Panc1 (cell line): ENCODE data around the gene POLR3H. TPM values are rescaled to one million over a fixed set of nuclear protein-coding genes. Genes with fewer than 3 reads are reported as not detected.

ENCODE experiments used
- ATAC-seq: fragments of 200-7000 bp; cut with Tn5 transposase; 2 replicates; pipeline ENCODE4 v1.9.1; 2020; ENCODE audit warnings: mild to moderate bottlenecking, moderate library complexity
- BruUV-seq: library from RNA; stranded (reverse); fragments of 400-500 nt; replicated peaks from 2 replicates; lab custom pipeline; 2021; lab: Mats Ljungman, UMichigan
- CTCF ChIA-PET: fragments of 300-600 bp; sonication (Branson Sonifier 250); formaldehyde crosslinking; loops from one replicate; lab custom pipeline; 2022; ENCODE audit warnings: antibody characterized with exemption; lab: Charles Lee
- POLR2A ChIA-PET: fragments of 300-600 bp; sonication (Branson Sonifier 250); formaldehyde crosslinking; loops from one replicate; lab custom pipeline; 2022; ENCODE audit warnings: antibody characterized with exemption; lab: Charles Lee
- DNase-seq: peaks from one replicate; pipeline ENCODE4 v3.0.0-alpha.2; 2010; ENCODE audit warnings: low read depth, low spot score
- H3K27ac ChIP-seq: 2 replicates; pipeline ENCODE4 v1.5.1; 2011; ENCODE audit warnings: mild to moderate bottlenecking, low read length, inconsistent platforms
- H3K27me3 ChIP-seq: fragments of 200-500 bp; sonication (Bioruptor generic); 2 replicates; pipeline ENCODE4 v1.6.0; 2014; ENCODE audit warnings: low read length, inconsistent platforms; ENCODE audit not compliant: control insufficient read depth, insufficient read depth
- H3K36me3 ChIP-seq: fragments of 200-500 bp; sonication (Bioruptor generic); 2 replicates; pipeline ENCODE4 v1.5.1; 2014; ENCODE audit warnings: inconsistent platforms, mild to moderate bottlenecking, low read length, moderate library complexity; ENCODE audit not compliant: control insufficient read depth, insufficient read depth
- H3K4me1 ChIP-seq: 2 replicates; pipeline ENCODE4 v1.5.1; 2011; ENCODE audit warnings: inconsistent platforms, mild to moderate bottlenecking, low read length, moderate library complexity; ENCODE audit not compliant: control insufficient read depth, insufficient read depth
- H3K4me3 ChIP-seq, 2 experiments: 2 replicates each; pipeline ENCODE4 v1.5.1; 2011 to 2012; ENCODE audit warnings: low read depth in 2 of 2, low read length in 2 of 2, mild to moderate bottlenecking in 2 of 2, inconsistent platforms in 1 of 2, moderate library complexity in 1 of 2
- H3K9me3 ChIP-seq: fragments of 200-500 bp; sonication (Bioruptor generic); 2 replicates; pipeline ENCODE4 v1.5.1; 2014; ENCODE audit warnings: low read depth, mild to moderate bottlenecking, inconsistent platforms, low read length, moderate library complexity; ENCODE audit not compliant: control insufficient read depth, insufficient read depth
- POLR2AphosphoS5 ChIP-seq: IDR thresholded peaks from 2 replicates; pipeline ENCODE4 v1.6.1; 2012; ENCODE audit warnings: mild to moderate bottlenecking, low read depth, low read length, moderate library complexity
- SIN3A ChIP-seq: IDR thresholded peaks from 2 replicates; pipeline ENCODE4 v1.6.1; 2012; ENCODE audit warnings: low read depth, mild to moderate bottlenecking, low read length, moderate library complexity, borderline replicate concordance; ENCODE audit not compliant: insufficient read depth
- TCF7L2 ChIP-seq: IDR thresholded peaks from 2 replicates; pipeline ENCODE4 v1.6.1; 2011; ENCODE audit warnings: mild to moderate bottlenecking, low read depth, low read length, inconsistent platforms
- in situ Hi-C: cut with HindIII; loops from 2 replicates; pipeline ENCODE4 v1.10.0; 2016; ENCODE audit warnings: low sequenced_read_pairs, low pct_unique_long_range_greater_than_20kb
- intact Hi-C: fragments of 100-400 bp; cut with micrococcal nuclease; formaldehyde crosslinking; loops from one replicate; pipeline ENCODE4 v1.10.0; 2022; ENCODE audit not compliant: unreplicated experiment
- total RNA-seq: library from RNA; stranded (reverse); gene quantifications from one replicate; pipeline ENCODE4 v1.2.1, GENCODE V29; 2021; ENCODE audit not compliant: unreplicated experiment
- TF ChIP-seq, protein P1 (sequence below), 2 experiments: IDR thresholded peaks; 2 replicates each; pipeline ENCODE4 v1.6.1; 2011 to 2012; ENCODE audit warnings: low read depth in 2 of 2, control low read depth in 1 of 2, low read length in 1 of 2, mild to moderate bottlenecking in 1 of 2, moderate library complexity in 1 of 2; ENCODE audit not compliant: insufficient read depth in 1 of 2
- TF ChIP-seq, protein P2 (sequence below): fragments of 450-650 bp; IDR thresholded peaks from 2 replicates; pipeline ENCODE4 v1.5.1; 2017; ENCODE audit warnings: mild to moderate bottlenecking

The POLR3H gene
- total RNA-seq, 1 experiment from 2014 or later, result 46.6 TPM

DNA sequence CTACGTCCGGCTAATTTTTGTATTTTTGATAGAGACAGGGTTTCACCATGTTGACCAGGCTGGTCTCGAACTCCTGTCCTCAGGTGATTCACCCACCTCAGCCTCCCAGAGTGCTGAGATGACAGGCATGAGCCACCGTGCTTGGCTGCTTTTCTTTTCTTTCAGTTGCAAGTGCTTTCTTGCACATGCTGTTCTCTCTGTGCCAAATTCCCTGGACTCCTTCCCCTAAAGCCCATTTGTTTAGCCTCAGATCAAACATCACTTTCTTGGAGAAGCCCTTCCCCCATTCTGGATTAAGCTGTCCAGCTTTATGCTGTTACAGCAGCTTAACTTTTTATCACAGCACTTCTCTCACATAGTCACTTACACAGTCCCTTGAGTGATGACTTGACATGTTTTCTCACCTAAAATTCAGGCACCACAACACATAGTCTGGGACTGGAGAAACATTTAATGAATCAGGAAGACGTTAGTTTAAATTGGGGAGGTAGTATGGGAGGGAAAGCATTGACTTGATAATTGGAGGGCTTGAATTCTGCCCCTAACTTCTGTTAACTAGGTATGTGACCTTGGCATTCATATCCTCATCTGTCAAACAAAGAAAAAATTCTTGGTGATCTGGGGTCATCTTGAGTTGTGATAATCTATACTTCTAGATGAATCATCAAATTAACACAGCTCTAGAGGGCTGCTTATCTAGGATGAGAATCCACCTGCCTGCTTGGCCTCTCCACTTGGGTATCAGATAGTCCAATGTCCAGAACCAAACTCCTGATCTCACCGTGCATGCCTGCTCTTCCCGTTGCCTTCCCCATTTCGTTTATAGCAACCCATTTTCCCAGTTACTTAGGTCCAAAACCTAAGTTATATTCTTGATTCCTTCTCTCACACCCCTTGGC is 57.0 kb downstream of the POLR3H start:
- CTCF ChIA-PET, result no interaction called here
- no peaks in the 10 kb centered on the region for H3K27me3 ChIP-seq
- H3K4me1 ChIP-seq, result peaks cover 7% of the 10 kb centered on the region
- H3K9me3 ChIP-seq, result no peaks in the 10 kb centered on the region
- intact Hi-C loops, result no loop called here
- POLR2A ChIA-PET, result no interaction called here
- H3K4me3 ChIP-seq, result no peak overlapping the region
- DNase-seq (no peak), ATAC-seq (no peak)
- in situ Hi-C loops, result no loop called here
- no peaks in the 10 kb centered on the region for H3K36me3 ChIP-seq
- no TSS peak for BruUV-seq
- TF ChIP-seq, protein P1, sequence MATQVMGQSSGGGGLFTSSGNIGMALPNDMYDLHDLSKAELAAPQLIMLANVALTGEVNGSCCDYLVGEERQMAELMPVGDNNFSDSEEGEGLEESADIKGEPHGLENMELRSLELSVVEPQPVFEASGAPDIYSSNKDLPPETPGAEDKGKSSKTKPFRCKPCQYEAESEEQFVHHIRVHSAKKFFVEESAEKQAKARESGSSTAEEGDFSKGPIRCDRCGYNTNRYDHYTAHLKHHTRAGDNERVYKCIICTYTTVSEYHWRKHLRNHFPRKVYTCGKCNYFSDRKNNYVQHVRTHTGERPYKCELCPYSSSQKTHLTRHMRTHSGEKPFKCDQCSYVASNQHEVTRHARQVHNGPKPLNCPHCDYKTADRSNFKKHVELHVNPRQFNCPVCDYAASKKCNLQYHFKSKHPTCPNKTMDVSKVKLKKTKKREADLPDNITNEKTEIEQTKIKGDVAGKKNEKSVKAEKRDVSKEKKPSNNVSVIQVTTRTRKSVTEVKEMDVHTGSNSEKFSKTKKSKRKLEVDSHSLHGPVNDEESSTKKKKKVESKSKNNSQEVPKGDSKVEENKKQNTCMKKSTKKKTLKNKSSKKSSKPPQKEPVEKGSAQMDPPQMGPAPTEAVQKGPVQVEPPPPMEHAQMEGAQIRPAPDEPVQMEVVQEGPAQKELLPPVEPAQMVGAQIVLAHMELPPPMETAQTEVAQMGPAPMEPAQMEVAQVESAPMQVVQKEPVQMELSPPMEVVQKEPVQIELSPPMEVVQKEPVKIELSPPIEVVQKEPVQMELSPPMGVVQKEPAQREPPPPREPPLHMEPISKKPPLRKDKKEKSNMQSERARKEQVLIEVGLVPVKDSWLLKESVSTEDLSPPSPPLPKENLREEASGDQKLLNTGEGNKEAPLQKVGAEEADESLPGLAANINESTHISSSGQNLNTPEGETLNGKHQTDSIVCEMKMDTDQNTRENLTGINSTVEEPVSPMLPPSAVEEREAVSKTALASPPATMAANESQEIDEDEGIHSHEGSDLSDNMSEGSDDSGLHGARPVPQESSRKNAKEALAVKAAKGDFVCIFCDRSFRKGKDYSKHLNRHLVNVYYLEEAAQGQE (IDR thresholded peaks at IDR 0.05; ENCODE audit: insufficient read depth in 1 of 2, low read depth in 2 of 2, low read length in 1 of 2), result no peak
- TF ChIP-seq SIN3A, result no peak
- TF ChIP-seq POLR2AphosphoS5, result no peak
- TF ChIP-seq TCF7L2, result no peak
- TF ChIP-seq, protein P2, sequence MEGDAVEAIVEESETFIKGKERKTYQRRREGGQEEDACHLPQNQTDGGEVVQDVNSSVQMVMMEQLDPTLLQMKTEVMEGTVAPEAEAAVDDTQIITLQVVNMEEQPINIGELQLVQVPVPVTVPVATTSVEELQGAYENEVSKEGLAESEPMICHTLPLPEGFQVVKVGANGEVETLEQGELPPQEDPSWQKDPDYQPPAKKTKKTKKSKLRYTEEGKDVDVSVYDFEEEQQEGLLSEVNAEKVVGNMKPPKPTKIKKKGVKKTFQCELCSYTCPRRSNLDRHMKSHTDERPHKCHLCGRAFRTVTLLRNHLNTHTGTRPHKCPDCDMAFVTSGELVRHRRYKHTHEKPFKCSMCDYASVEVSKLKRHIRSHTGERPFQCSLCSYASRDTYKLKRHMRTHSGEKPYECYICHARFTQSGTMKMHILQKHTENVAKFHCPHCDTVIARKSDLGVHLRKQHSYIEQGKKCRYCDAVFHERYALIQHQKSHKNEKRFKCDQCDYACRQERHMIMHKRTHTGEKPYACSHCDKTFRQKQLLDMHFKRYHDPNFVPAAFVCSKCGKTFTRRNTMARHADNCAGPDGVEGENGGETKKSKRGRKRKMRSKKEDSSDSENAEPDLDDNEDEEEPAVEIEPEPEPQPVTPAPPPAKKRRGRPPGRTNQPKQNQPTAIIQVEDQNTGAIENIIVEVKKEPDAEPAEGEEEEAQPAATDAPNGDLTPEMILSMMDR, result no peak
- H3K27ac ChIP-seq, result no peak overlapping the region

DNA sequence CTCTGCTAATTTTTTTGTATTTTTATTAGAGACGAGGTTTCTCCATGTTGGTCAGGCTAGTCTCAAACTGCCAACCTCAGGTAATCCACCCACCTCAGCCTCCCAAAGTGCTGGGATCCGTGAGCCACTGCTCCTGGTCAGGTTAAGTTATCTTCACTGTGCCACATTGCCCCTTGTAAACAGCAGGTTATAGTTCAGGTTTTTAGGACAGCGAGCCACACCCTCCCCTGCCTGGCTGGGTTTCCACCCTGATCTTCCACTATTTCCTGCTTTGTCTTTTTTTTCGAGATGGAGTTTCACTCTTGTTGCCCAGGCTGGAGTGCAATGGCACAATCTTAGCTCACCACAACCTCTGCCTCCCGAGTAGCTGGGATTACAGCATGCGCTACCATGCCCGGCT is 59.2 kb downstream of the POLR3H start:
- no peak overlapping the region for H3K27ac ChIP-seq
- no TSS peak for BruUV-seq
- ATAC-seq, result no peak
- CTCF ChIA-PET, result interaction anchor here (0.7 kb wide), 1 partner anchor 34 kb away, joined by 9 read pairs; no protein-coding TSS in a partner anchor
- no peaks in the 10 kb centered on the region for H3K9me3 ChIP-seq
- H3K36me3 ChIP-seq, result no peaks in the 10 kb centered on the region
- intact Hi-C loops, result no loop called here
- no peak for DNase-seq
- TF ChIP-seq, protein P1 (IDR thresholded peaks at IDR 0.05; ENCODE audit: insufficient read depth in 1 of 2, low read depth in 2 of 2, low read length in 1 of 2), result no peak
- no peak for TF ChIP-seq POLR2AphosphoS5
- no peak for TF ChIP-seq TCF7L2
- TF ChIP-seq SIN3A, result no peak
- TF ChIP-seq, protein P2, result no peak
- POLR2A ChIA-PET, result interaction anchor here (0.6 kb wide), 1 partner anchor 84 kb away, joined by 4 read pairs; no protein-coding TSS in a partner anchor
- in situ Hi-C loops, result no loop called here
- no peaks in the 10 kb centered on the region for H3K27me3 ChIP-seq
- no peak overlapping the region for H3K4me3 ChIP-seq
- H3K4me1 ChIP-seq, result peaks cover 27% of the 10 kb centered on the region
